GM19043 (cell line): ENCODE data around the gene ZNF608.

Source experiments
- ATAC-seq: cut with Tn5 transposase; IDR thresholded peaks from one replicate; pipeline ENCODE4 v1.9.1; 2021; ENCODE audit warnings: low read depth; ENCODE audit not compliant: unreplicated experiment

ZNF608 gene

DNA sequence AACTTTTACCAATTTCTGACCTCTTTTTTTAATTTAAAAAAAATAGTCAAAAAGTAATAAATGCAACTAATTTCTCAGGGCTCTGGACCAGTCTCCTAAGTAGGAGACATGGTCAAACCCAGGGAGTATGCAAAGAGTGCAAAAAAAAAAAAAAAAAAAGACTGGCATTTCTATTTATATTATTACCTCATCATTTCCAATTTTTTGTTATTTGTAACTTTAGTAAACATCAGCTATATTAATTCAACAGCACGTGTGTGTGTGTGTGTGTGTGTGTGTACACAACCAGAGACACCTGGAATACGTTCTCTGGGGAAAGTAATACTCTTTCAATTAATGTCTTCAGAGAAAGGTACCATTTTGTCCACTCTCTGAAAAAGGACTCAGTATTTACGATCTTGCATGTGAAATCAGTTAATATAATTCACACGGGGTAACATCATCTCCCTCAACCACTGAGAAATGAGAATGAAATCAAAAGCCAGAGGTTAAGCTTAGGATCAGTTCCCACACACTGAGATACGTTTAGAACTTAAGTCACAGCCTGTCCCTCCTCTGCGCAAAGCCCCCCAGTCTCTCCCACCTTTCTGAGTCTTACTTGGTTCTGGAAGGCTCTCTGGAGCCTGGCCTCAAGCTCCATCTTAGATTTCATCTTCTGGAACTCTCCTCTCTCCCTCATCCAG, 21.9 kb downstream of the ZNF608 start:
- no peak for ATAC-seq

DNA sequence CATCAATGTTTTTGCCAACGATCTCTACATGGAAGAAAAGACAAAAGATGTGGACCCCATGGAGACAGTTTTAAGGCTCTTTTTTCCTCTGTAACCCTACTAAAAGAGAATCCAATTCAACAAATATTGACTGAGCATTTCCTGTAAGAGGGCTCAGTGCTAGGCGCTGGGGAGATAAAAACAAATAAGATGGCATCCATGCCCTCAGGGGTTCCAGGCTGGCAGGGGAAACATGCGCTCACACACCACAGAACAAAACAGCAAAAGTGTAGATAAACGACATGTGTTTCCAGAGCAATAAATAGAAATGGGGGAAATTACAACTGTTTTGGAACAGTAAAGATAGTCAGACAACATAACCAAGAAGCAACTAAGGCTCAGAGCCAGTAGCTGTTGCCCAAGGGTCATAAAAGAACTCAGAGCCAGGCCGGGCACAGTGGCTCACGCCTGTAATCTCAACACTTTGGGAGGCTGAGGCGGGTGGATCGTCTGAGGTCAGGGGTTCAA, 25.2 kb downstream of the ZNF608 start:
- no peak for ATAC-seq

DNA sequence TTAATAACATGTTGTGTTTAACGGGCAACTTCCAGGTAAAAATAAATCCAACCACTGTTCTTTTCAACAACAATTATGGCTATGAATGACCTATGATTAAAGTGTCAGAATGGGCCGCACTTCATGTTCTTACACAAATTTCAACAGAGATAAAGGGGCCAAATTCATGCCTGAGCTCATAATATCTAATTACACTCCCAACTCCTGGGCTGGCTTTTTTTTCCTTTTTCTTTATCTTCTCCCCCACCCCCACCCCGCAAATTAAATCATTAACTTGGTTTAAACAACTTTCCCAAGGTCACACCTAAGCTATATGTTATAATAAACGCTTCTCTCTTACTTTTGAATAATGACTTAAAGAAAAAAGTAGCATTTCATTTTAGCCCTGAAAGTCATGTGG, 25.8 kb downstream of the ZNF608 start:
- ATAC-seq, result no peak

DNA sequence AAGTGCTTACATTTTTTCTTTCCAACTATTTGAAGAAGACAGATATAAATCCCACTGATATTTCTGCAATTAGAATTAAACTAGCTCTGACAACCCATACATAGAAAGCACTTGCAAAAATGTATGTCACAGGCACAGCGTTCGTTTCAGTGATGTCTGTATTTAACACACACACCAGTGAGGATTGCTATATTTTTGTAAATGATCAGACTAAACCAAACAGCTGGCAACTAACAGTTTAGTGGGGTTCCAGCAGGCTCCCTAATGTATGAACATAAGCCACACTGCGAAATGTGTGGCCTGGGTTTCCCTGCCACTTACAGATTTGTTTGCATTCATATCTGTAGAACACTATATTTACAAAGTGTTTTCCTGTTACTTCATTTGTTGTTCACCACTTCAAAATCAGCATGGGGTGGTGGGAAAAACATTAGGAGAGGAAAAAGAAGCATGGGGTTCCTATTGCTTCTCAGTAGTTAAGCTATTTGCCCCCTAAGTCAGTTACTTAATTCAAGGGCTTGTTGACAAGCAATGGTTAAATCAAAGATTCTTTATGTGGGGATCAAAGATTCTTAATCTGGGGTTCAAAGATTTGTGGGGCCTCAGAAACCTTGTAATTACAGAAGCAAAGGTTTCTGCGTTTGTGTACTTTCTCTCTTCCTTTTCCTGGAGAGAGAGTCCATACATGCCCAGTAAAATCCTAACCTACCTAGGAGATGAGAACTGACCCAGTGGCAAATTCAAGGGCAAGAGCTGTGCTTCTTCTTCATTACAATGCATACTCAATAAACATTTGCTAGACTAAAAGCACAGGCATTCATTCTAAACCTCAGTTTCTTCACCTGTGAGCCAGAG, 27.1 kb downstream of the ZNF608 start:
- no peak for ATAC-seq

DNA sequence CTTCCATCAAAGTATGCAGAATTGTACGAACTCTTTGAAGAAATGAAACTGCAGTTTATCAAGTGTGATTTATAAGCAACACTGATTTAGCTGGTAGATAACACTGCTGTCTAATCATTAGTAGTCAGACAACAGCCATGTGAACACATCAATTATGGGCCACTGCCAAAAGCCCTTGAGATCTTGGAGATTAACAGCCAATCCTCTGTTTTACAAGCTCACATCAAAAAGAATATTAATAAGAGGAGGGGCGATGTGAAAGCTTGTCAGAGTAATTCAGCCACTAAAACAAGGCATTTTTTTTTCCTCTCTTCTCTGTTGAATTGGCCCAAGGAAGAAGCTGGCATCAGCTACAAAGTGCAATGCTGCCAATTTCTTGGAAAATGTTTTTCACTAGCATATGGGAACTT, 28.1 kb downstream of the ZNF608 start:
- ATAC-seq, result no peak

DNA sequence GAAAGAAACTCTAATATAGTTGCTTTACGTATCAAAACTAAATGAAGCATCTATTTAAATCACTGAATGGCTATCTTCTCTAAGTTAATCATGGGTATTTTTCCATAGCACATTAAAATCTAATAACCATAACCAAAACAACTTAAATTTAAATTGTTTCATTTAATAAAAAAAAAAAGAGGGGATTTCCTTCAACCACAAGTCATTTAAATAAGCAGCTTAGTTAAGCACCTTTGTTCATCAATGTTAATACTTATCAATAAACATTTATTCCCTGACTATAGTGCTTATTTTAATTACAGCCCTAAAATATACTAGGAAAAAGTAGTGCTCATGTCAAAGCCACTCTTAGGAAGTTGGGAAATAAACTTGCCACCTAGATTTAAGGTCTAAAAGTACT, 30.3 kb downstream of the ZNF608 start:
- ATAC-seq, result no peak

DNA sequence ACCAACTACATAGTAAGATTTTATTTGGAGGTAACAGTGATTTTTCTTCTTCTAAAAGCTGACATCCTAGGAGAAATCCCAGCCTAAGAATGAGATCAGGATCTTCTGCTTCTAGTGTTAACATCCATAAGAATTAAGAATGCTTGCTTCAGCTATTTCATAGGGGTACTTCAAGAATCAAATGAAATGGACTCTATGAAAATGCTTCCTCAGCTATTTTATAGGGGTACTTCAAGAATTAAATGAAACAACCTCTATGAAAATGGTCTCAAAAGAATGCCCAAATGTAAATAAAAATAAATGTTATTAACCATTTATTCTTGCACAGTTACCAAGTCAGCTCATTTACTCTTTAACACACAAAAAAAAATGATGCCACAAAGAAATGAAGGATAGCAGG, 31.5 kb downstream of the ZNF608 start:
- no peak for ATAC-seq

DNA sequence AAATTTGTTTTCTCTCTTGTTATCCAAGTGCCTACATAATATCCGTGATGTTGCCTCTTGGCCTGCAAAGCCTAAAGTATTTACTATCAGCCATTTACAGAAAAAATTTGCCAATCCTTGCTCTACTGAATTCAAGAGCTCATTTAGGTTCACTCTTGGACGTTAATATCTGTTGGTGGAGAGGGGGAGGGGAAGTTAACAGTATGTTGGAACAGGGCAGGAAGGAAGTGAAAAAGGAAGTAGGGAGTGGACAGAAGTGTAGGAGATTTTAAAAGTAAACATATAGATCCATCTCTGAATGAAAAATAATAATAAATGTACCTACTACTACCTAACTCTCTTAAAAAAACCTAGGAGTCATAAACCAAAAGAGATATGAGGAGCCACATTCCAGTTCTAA, 32.8 kb downstream of the ZNF608 start:
- no peak for ATAC-seq

DNA sequence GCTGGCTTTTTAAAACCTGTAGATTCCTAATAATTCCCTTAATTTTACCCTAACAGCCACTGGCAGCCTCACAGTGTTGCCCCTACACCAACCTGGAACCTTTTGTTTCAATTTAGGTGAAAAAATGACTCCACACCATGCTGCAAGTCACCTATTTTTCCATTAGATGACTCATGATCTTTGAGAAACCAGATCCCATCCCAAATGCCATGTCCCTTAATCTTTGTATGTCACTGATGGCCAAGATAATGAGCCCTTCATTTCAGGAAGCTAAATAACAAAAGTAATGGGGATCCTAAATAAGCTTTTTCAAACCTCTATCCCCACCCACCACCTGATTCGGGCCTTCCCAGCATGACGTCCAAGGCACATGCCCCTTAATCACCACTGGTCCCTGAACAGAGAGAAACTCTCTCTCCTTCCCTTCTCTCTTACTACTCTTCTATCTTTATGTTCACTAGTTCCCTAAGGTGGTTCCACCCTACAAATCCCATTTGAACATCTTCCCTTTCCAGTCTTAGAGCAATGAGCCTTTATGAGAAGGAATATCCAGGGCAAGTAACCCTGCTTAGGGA, 33.6 kb downstream of the ZNF608 start:
- ATAC-seq, result no peak

DNA sequence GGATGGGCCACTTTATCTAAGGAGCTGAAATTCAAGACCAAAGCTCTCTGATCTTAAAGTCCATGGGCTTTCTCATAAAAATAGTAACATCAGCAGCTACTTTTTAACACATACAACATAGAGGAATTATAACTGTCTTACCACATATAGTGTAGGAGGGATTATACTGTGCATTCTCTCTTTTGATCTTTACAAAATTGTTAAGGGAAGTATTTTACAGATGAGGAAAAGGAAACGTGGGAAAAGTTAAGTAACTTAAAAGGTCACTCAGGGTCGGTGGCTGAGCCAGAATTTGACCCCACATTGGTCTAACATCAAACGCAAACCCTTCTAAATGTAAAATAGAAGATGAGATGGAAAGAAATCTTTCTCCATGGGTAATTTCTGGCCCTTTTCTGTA, 38.4 kb downstream of the ZNF608 start:
- no peak for ATAC-seq

DNA sequence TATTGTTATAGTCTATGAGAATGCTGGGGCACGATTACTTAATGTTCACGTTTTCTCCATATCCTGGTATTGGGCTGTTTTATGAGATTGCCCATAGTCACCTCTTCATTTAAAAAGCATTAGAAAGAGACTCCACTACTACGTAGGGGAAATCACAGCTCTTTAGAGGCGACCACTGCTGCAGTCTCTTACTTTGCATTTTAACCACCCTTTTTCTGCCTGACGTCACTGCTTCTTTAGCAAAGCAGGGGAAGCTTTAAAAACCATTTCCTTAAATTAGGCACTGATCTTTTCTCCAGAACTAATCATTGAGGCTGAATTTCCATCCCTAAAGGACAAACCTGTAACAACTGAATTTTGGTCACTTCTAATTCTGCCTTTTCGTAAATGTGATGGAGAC, 38.9 kb downstream of the ZNF608 start:
- no peak for ATAC-seq

DNA sequence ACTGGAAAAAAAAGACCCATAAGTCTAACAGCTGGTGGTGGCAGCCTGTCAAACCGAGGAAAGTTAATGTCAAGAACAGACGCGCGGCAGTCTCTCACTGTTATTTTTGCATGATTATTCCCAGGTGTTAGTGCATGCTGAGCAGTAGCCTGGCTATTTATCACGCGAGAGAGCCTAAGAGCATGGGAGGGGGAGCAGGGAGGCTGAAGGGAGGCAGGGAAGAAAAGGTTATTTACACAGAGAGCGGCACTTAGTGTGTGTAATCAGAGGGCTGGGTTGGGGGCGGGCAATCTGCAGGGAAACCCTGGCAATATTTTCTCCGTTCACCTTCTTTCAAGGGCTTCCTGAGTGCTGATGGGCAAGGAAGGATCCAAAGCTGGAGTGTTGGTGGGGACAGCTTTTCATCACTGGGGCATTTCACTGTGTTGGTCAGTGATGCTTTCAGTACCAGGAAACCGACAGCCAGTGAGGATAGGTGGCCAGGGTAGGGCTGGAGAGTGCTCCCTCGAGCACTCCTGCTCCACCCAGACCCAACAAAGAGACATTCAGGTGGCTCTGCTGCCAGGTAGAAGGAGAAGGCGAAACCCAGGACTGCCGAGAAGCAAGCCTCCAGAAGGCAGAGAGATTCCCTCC, 39.6 kb downstream of the ZNF608 start:
- ATAC-seq, result no peak

DNA sequence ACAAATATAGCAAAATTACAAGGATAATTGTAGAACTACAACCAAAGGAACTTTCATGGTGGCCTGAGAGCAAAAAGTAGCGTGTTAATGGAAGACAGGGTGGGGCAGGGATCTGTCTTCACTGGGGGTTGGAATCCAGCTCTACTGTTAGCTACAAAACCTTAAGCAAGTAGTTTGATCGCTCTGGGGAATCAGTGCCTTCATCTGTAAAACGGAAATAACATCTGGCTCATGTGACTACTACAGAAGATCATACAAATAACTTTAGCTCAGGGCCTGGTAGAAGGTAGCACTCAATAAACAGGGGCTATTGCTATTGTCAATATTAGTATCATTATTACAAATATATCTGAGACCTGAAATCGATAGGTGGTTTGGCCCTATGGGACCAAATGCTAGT, 40.4 kb downstream of the ZNF608 start:
- ATAC-seq, result no peak

DNA sequence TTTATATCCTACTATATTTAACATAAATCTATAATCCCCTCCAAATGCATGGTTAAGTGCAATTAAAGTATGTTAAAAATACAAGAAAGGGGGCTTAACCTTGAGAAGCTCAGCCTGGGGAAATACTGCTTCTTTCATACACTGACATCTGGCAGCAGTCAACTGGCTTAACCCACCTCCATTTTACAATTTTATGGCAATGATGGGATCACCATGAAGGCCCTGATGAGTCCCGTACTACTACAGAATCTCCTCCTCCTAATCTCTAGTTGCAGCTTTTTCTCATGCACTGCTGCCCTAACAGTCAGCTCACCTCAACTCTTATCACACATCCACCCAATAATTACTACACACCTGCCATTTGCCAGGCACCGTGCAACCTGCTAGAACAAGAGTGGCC, 40.9 kb downstream of the ZNF608 start:
- no peak for ATAC-seq

DNA sequence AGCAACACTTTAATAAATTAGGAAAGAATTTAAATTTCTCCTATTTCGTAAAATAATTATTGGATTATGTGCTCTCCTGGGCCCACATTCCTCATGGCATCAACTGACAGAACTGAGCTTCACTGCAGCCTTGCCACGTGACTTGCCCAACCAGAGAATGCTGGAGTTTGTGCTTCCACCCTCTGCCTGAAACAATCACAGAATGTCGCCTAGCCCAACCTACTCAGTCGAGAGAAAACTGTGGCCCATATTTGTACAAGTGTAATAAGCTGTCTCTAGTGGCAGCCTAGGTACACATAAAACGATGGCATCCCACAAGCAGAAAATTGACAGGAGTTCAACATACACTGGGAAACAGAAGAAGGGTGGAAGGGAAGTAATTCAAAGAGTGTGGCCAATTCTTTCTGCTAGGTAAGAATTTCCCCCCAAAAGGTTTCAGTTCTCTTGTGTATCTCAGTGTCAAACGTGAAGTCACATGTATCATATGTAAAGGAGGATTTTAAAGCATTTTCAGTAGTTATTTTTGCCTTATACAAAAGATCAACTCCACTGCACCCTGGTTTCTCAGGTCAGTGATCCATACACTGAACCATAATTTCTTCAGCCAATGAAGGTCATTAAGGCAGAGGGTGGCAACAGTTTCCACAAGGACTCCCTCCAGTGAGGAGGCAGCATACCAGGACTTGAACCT, 41.7 kb downstream of the ZNF608 start:
- ATAC-seq, result peak; percentile 77

DNA sequence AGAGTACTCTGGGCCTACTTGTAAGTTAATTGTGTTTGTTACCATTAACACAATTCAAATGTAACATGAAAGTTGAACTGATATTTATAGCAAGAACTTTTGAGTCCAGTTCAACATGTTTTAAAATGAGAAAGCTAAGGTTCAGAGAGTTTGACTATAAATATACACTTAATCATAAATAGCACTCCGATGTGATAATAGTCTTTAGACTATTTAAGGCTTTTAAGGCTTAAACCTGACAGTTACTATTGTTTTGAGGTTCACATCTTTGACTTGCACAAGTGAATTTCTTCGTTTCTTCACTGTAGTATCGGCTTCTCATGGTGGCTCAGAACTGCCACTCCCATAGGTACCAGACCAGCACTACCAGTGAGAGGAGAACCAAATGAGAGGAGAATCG, 42.4 kb downstream of the ZNF608 start:
- ATAC-seq, result no peak

DNA sequence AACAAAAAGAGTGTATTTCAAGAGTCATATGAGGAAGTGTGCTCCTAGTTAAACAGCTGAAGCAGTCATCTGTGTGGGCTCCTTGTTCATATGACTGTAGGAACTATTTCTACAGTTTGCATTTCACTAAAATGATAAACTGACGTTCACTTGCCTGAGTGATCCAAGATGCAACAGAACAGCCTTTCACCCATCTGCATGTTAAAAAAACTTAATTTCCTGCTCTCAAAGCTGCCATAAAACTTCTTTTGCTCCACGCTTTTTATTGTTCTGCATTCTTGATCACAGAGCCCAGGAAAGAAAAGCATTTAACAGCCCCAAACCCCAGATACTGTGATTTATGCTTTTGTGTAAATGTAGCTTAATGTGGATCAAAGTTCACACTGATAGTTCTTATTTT, 43.9 kb downstream of the ZNF608 start:
- no peak for ATAC-seq

DNA sequence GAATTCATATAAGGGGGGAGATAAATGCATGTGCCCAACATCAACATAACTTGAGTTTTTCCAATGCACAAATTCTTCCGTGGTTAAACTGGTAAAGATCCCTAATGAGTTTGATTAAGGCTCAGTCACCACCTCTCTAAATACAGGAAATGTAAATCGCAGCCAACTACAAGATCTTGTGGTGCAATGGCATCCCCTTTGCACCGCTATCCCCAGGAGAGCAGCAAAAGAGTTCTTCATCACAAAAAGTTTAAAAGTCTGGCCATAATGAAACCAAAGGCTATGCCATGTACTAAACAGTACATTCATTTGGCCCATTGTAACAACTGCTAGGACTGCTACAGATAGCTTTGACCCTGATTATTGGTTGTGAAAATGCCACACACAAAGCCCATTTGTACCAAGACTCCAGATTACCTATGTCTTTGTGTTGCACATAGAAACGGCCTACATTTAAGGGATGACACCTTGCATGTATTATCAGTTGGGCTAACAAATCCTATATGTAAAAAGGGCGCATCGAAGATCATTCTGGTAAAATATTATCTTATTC, 44.5 kb downstream of the ZNF608 start:
- ATAC-seq, result no peak

DNA sequence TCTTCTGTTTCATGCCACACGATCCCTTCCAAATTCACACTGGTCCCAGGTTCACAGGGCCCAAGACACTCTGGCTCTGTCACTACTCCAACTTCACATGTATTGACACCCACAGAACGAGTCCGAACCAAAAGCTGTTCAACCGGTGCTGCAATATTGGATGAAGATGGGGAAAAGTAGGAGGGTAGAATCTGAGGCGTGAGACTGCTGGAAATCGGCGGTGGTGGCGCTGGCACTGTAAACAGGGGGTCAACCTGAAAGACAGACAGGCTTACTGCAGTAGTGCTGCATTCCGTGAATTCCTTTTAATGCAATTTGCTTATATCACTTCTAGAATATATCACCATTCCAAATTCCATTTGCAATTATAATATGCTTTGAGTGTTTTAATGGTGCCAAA, 45.4 kb downstream of the ZNF608 start:
- ATAC-seq, result no peak

DNA sequence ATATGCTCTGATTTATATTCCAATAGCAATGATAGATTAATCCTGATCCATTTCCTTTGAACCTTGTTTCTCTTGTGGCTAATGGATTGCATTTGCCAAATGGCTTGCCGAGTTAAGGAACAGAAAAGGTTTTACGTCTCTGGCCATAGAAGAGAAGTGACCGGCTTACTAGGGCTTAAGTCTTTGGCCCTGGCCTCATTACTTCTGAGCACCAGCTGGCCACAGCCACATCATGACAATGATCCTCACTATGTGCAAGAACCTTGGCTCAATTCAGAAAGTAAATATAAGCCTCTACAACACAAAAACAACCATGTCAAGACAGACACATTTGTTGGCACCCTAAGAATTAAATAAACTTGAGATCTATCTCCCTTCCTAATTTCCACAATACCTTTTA, 46.1 kb downstream of the ZNF608 start:
- ATAC-seq, result no peak
